ENCODE measurements around the gene JAZF1. TPM values are rescaled to one million over a fixed set of nuclear protein-coding genes. Genes with fewer than 3 reads are reported as not detected.

JAZF1 gene
- total RNA-seq, 1 donor from 2014 or later: 29.4 TPM

DNA sequence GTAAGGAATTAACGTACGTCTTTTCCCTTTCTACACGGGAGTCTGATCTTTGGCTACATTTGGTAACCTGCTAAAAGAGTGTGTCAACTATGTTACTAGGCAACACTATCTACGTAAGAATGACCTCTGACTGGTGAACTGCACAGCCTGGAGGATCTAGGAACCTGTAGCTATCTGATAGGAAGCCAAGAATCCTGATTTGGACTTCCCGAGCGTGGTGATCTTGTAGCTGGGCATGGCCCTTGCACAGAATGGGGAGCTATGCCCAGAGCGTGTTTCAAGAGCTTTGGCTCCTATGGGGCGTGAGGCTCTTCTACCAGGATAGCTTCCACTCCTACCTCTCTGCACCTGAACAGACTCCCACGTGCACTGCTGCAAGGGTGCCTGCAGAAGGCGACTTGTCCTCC, 283.2 kb downstream of the JAZF1 start:
- intact Hi-C loops (cut with micrococcal nuclease): no loop called here
- Histone ChIP-seq H3K27ac (replicated peaks) (no peak overlapping the region), H3K4me3 (no peak overlapping the region), H3K27me3 (ENCODE audit: low read depth) (no peaks in the 10 kb centered on the region), H3K9me3 (replicated peaks) (no peaks in the 10 kb centered on the region), H3K36me3 (peaks cover 14% of the 10 kb centered on the region), H3K4me1 (peaks cover 26% of the 10 kb centered on the region)
- no peak for DNase-seq
- TF ChIP-seq, protein P1, sequence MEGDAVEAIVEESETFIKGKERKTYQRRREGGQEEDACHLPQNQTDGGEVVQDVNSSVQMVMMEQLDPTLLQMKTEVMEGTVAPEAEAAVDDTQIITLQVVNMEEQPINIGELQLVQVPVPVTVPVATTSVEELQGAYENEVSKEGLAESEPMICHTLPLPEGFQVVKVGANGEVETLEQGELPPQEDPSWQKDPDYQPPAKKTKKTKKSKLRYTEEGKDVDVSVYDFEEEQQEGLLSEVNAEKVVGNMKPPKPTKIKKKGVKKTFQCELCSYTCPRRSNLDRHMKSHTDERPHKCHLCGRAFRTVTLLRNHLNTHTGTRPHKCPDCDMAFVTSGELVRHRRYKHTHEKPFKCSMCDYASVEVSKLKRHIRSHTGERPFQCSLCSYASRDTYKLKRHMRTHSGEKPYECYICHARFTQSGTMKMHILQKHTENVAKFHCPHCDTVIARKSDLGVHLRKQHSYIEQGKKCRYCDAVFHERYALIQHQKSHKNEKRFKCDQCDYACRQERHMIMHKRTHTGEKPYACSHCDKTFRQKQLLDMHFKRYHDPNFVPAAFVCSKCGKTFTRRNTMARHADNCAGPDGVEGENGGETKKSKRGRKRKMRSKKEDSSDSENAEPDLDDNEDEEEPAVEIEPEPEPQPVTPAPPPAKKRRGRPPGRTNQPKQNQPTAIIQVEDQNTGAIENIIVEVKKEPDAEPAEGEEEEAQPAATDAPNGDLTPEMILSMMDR (IDR thresholded peaks at IDR 0.05; ENCODE audit: borderline replicate concordance): no peak

DNA sequence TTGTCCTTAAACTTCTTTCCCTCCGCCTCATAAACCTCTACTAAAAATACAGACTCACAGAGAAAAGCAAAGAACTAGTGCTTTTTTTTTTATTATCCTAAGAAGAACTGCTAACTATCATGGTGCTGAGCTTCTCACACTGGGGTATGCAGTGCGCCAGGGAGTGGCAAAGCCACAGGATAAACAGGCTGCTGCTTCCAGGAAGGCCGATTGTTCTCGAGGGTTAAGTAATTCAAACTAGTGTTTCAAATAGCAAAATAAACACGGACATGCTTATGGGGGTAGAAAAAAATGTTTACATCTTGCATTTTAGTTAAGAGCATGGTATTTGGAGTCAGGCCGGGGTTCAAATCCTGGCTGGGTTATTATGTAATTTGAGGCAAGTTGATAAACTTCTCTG, 283.6 kb downstream of the JAZF1 start:
- Histone ChIP-seq H3K9me3 (replicated peaks) (no peaks in the 10 kb centered on the region), H3K36me3 (peaks cover 14% of the 10 kb centered on the region), H3K4me3 (no peak overlapping the region), H3K27ac (replicated peaks) (no peak overlapping the region), H3K4me1 (peaks cover 26% of the 10 kb centered on the region), H3K27me3 (ENCODE audit: low read depth) (no peaks in the 10 kb centered on the region)
- no peak for DNase-seq
- TF ChIP-seq, protein P1 (IDR thresholded peaks at IDR 0.05; ENCODE audit: borderline replicate concordance): no peak
- intact Hi-C loops (cut with micrococcal nuclease): no loop called here

DNA sequence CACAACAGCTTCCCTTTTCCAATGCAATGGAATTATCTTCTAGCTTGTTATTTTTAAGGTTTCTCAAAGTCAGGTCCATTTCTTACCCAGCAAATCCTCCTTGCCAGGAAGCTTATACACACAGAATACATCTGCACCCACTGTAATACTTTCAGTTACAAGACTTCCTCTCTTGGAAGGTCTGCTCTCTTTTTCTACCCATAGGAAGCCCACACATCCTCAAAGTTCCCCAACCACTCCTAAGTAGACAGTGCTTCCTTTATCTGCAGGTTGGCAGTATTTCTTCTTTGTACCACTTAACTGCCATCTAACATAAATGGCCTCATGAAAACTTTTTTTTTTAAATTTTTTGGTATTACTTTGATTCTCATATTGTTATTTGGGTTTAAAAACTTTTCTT, 285.0 kb downstream of the JAZF1 start:
- H3K4me3 ChIP-seq: no peak overlapping the region
- H3K27me3 ChIP-seq (ENCODE audit: low read depth): no peaks in the 10 kb centered on the region
- intact Hi-C loops (cut with micrococcal nuclease): no loop called here
- peaks cover 19% of the 10 kb centered on the region for H3K4me1 ChIP-seq
- no peaks in the 10 kb centered on the region for H3K9me3 ChIP-seq (replicated peaks)
- H3K27ac ChIP-seq (replicated peaks): no peak overlapping the region
- TF ChIP-seq, protein P1 (IDR thresholded peaks at IDR 0.05; ENCODE audit: borderline replicate concordance): no peak
- H3K36me3 ChIP-seq: peaks cover 14% of the 10 kb centered on the region
- DNase-seq: no peak

DNA sequence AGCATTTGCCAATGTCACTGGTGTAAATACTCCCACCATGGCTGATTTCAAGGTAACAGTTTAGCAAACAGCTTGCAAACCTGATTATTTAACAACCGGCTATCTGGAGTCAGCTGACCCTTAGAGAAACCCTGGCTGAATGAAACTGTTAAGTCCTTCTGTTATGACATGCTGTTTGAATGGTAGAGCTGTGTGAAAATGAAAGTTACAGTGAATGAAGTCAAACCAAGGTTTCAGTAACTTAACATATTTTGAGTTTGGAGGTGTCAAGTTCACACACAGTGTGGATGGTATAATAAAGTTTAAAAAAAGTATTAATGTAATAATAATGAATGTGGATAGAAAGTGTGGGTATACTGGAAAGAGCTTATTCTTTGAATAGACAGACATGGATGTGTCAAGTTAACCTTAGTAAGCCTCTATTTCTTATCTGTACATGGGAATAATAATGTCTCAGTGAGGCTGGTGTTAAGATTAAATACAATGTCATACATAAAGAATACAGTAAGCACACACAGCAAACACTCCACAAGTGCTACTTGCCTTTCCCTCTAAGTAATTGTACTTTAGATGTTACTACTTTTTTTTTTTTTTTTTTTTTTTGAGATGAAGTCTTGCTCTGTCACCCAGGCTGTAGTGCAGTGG, 290.3 kb downstream of the JAZF1 start:
- Histone ChIP-seq H3K4me3 (no peak overlapping the region), H3K27me3 (ENCODE audit: low read depth) (no peaks in the 10 kb centered on the region), H3K27ac (replicated peaks) (no peak overlapping the region), H3K36me3 (peaks cover 14% of the 10 kb centered on the region), H3K4me1 (peaks cover 8% of the 10 kb centered on the region), H3K9me3 (replicated peaks) (no peaks in the 10 kb centered on the region)
- intact Hi-C loops (cut with micrococcal nuclease): no loop called here
- TF ChIP-seq, protein P1 (IDR thresholded peaks at IDR 0.05; ENCODE audit: borderline replicate concordance): no peak
- DNase-seq: no peak

DNA sequence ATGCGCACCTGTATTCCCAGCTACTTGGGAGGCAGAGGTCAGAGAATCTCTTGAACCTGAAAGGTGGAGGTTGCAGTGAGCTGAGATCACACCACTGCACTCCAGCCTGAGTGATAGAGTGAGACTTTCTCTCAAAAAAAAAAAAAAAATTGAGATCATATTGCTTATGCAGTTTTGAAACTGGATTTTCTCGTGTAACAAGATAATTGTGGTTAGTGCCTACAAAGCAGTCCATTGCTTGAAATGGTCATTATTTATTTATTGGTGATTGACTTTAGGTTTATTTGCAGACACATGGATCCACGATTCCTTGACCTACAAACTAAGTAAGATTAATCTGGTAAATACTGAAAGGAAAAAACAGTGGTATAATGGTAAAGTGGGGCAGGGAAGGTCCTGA, 290.8 kb downstream of the JAZF1 start:
- H3K4me3 ChIP-seq: no peak overlapping the region
- no peaks in the 10 kb centered on the region for H3K9me3 ChIP-seq (replicated peaks)
- DNase-seq: no peak
- peaks cover 10% of the 10 kb centered on the region for H3K4me1 ChIP-seq
- intact Hi-C loops (cut with micrococcal nuclease): no loop called here
- H3K27ac ChIP-seq (replicated peaks): no peak overlapping the region
- no peaks in the 10 kb centered on the region for H3K27me3 ChIP-seq (ENCODE audit: low read depth)
- TF ChIP-seq, protein P1 (IDR thresholded peaks at IDR 0.05; ENCODE audit: borderline replicate concordance): no peak
- peaks cover 14% of the 10 kb centered on the region for H3K36me3 ChIP-seq

Data from left ventricle myocardium inferior (tissue), 1 donor.